A549 (cell line): ENCODE data around the gene PCGF5. TPM values are rescaled to one million over a fixed set of nuclear protein-coding genes. Genes with fewer than 3 reads are reported as not detected.

ENCODE experiments used
- ATAC-seq, 2 experiments: fragments of 200-7000 bp in 1 of 2; fragments of >200 bp in 1 of 2; cut with Nextera tagmentation in 1 of 2; cut with Tn5 transposase in 1 of 2; 3 replicates each; pipeline versions ENCODE4 v1.8.0 to v1.9.1; 2018 to 2020; ENCODE audit warnings: mild to moderate bottlenecking in 1 of 2, moderate library complexity in 1 of 2
- CTCF ChIA-PET: fragments of 300-600 bp; sonication (Branson Sonifier 250); formaldehyde crosslinking; extraction: SDS; loops from one replicate; lab custom pipeline; 2021; ENCODE audit warnings: antibody characterized with exemption, inconsistent platforms; lab: Yijun Ruan, JAX
- POLR2A ChIA-PET: fragments of 350-600 bp; formaldehyde crosslinking; extraction: SDS; loops from one replicate; lab custom pipeline; 2021; ENCODE audit warnings: antibody characterized with exemption, inconsistent platforms; lab: Yijun Ruan, JAX
- DNase-seq, 2 experiments: peaks; one replicate each; pipeline versions ENCODE4 v3.0.0 to v3.0.0-alpha.2; 2011 to 2016; ENCODE audit warnings: low read depth in 1 of 2, low spot score in 1 of 2
- FAIRE-seq: peaks from 2 replicates; lab custom pipeline; 2011; peaks lifted over from hg19 to GRCh38; lab: Jason Lieb, UNC
- H3K27ac ChIP-seq, 2 experiments: fragments of >200 bp; sonication (Bioruptor Twin); formaldehyde crosslinking; 3 replicates each; pipeline ENCODE4 v1.5.1; 2016 to 2017
- H3K4me1 ChIP-seq: fragments of >200 bp; sonication (Bioruptor Twin); formaldehyde crosslinking; 3 replicates; pipeline ENCODE4 v1.6.1; 2016
- H3K4me2 ChIP-seq: fragments of >200 bp; sonication (Bioruptor Twin); formaldehyde crosslinking; 3 replicates; pipeline ENCODE4 v1.6.1; 2016
- H3K4me3 ChIP-seq: fragments of >200 bp; sonication (Bioruptor Twin); formaldehyde crosslinking; 3 replicates; pipeline ENCODE4 v1.5.1; 2016
- H3K9me3 ChIP-seq: fragments of >200 bp; sonication (Bioruptor Twin); formaldehyde crosslinking; 3 replicates; pipeline ENCODE4 v1.6.1; 2016
- BCL3 ChIP-seq: fragments of >200 bp; sonication (Bioruptor Twin); formaldehyde crosslinking; IDR thresholded peaks from 3 replicates; pipeline ENCODE4 v1.6.1; 2016
- CBX2 ChIP-seq: fragments of 200-600 bp; sonication (generic); IDR thresholded peaks from 2 replicates; pipeline ENCODE4 v1.6.1; 2016; ENCODE audit warnings: low read depth, mild to moderate bottlenecking, borderline replicate concordance
- CBX8 ChIP-seq: fragments of 200-600 bp; sonication (generic); IDR thresholded peaks from 2 replicates; pipeline ENCODE4 v1.6.1; 2016
- EP300 ChIP-seq, 2 experiments: fragments of >200 bp; sonication (Bioruptor Twin); formaldehyde crosslinking; IDR thresholded peaks; 2 replicates in 1 of 2; 3 replicates in 1 of 2; pipeline ENCODE4 v1.6.1; 2016 to 2017
- ESRRA ChIP-seq: fragments of 150-350 bp; IDR thresholded peaks from 2 replicates; pipeline ENCODE4 v1.6.1; 2014; ENCODE audit warnings: mild to moderate bottlenecking, low read length, borderline replicate concordance
- FOSB ChIP-seq: fragments of 250-450 bp; sonication (Bioruptor Pico); IDR thresholded peaks from 2 replicates; pipeline ENCODE4 v1.5.0; 2020; ENCODE audit warnings: mild to moderate bottlenecking, moderate library complexity
- FOXS1 ChIP-seq: fragments of 250-450 bp; sonication (Bioruptor Pico); IDR thresholded peaks from 2 replicates; pipeline ENCODE4 v1.5.0; 2020; ENCODE audit warnings: mild to moderate bottlenecking, moderate library complexity
- HDAC2 ChIP-seq: fragments of 200-600 bp; sonication (generic); IDR thresholded peaks from 2 replicates; pipeline ENCODE4 v1.6.1; 2016
- HEYL ChIP-seq: fragments of 250-450 bp; sonication (Bioruptor Pico); IDR thresholded peaks from 2 replicates; pipeline ENCODE4 v1.8.0; 2021; ENCODE audit warnings: mild to moderate bottlenecking, moderate library complexity
- HMGXB4 ChIP-seq: fragments of 250-450 bp; sonication (Bioruptor Pico); IDR thresholded peaks from 2 replicates; pipeline ENCODE4 v1.5.0; 2021; ENCODE audit warnings: mild to moderate bottlenecking, moderate library complexity, borderline replicate concordance
- HOXB5 ChIP-seq: fragments of 250-450 bp; sonication (Bioruptor Pico); IDR thresholded peaks from 2 replicates; pipeline ENCODE4 v1.5.0; 2020; ENCODE audit warnings: mild to moderate bottlenecking, moderate library complexity
- JUN ChIP-seq, 2 experiments: fragments of >200 bp; sonication (Bioruptor Twin); formaldehyde crosslinking; IDR thresholded peaks; 2 replicates in 1 of 2; 3 replicates in 1 of 2; pipeline ENCODE4 v1.6.1; 2016 to 2017
- MAFK ChIP-seq: fragments of 450-650 bp; IDR thresholded peaks from 2 replicates; pipeline ENCODE4 v1.6.1; 2014; ENCODE audit not compliant: partially characterized antibody
- MYC ChIP-seq: IDR thresholded peaks from 2 replicates; pipeline ENCODE4 v1.6.1; 2012; ENCODE audit warnings: mild to moderate bottlenecking, inconsistent platforms, low read length, improper control_type of control experiment, borderline replicate concordance
- POLR2A ChIP-seq: IDR thresholded peaks from 2 replicates; pipeline ENCODE4 v1.6.1; 2012; ENCODE audit warnings: mild to moderate bottlenecking, low read length
- POLR2AphosphoS2 ChIP-seq: conservative IDR thresholded peaks from 2 replicates; pipeline ENCODE4 v1.6.1; 2012; ENCODE audit warnings: low read length, improper control_type of control experiment, inconsistent platforms
- RARB ChIP-seq: fragments of 250-450 bp; sonication (Bioruptor Pico); IDR thresholded peaks from 2 replicates; pipeline ENCODE4 v1.8.0; 2021; ENCODE audit warnings: mild to moderate bottlenecking, moderate library complexity
- SREBF2 ChIP-seq: fragments of 450-650 bp; IDR thresholded peaks from 2 replicates; pipeline ENCODE4 v1.6.1; 2014; ENCODE audit warnings: mild to moderate bottlenecking, moderate library complexity
- ZC3H11A ChIP-seq: fragments of 450-650 bp; IDR thresholded peaks from 2 replicates; pipeline ENCODE4 v1.6.1; 2014; ENCODE audit warnings: antibody characterized with exemption, mild to moderate bottlenecking
- ZFP36 ChIP-seq: fragments of 450-650 bp; IDR thresholded peaks from 2 replicates; pipeline ENCODE4 v1.6.1; 2014; ENCODE audit warnings: borderline replicate concordance; ENCODE audit not compliant: partially characterized antibody
- WGBS: methylation state at CpG from one replicate; pipeline ENCODE4 v1.1.6; 2017; ENCODE audit errors: missing lambda C conversion rate; 5-methylcytosine and 5-hydroxymethylcytosine counted together
- polyA plus RNA-seq, 4 experiments: library from polyadenylated mRNA; depleted of rRNA in 3 of 4; stranded (reverse); fragments of >200 nt; fragmentation: RNase III in 1 of 4; extraction: RNeasy Plus Mini Kit Qiagen cat#74134 plus additional on column Dnase treatment in 1 of 4; gene quantifications; 2 replicates in 3 of 4; 3 replicates in 1 of 4; pipeline ENCODE4 v1.2.3, GENCODE V29; 2011 to 2017

The PCGF5 gene
- polyA plus RNA-seq, 2 of the 4 experiments (the other 2 are of a cell fraction), result 28.5 to 39.9 TPM

GRCh38 chr10:91287276-91287675 is 66.8 kb downstream of the PCGF5 start:
- H3K9me3 ChIP-seq, result no peaks in the 10 kb centered on the region
- no peak overlapping the region for H3K27ac ChIP-seq
- ChIA-PET POLR2A (no interaction called here), CTCF (interaction anchor here (0.7 to 5.7 kb wide), 2 partner anchors 12 to 422 kb away, joined by 3 to 38 read pairs; no protein-coding TSS in a partner anchor)
- no peak overlapping the region for H3K4me3 ChIP-seq
- no peak overlapping the region for H3K4me2 ChIP-seq
- WGBS, result 89% methylated on average over 4 of the region's 4 CpGs
- no peaks in the 10 kb centered on the region for H3K4me1 ChIP-seq
- DNase-seq (no peak), ATAC-seq (no peak), FAIRE-seq (no peak)
- TF ChIP-seq EP300 (IDR thresholded peaks at IDR 0.05) (no peak), ZC3H11A (no peak), CBX2 (no peak), ZFP36 (no peak), MYC (no peak), FOXS1 (CRISPR knock-in tag) (no peak), POLR2A (no peak), JUN (IDR thresholded peaks at IDR 0.05) (no peak), HDAC2 (no peak), SREBF2 (no peak), FOSB (CRISPR knock-in tag) (no peak)

GRCh38 chr10:91287912-91288311 is 67.4 kb downstream of the PCGF5 start:
- Histone ChIP-seq H3K4me2 (no peak overlapping the region), H3K9me3 (no peaks in the 10 kb centered on the region), H3K4me1 (no peaks in the 10 kb centered on the region), H3K4me3 (no peak overlapping the region), H3K27ac (no peak overlapping the region)
- DNase-seq (no peak), ATAC-seq (no peak; a peak in 1 of 6 replicates), FAIRE-seq (no peak)
- ChIA-PET POLR2A (no interaction called here), CTCF (interaction anchor here (1.2 to 5.7 kb wide), 2 partner anchors 11 to 36 kb away, joined by 3 to 38 read pairs; no protein-coding TSS in a partner anchor)
- 88% methylated on average over 4 of the region's 4 CpGs for WGBS
- TF ChIP-seq HMGXB4 (CRISPR knock-in tag) (no peak), RARB (CRISPR knock-in tag) (no peak), ESRRA (no peak), CBX8 (no peak), HOXB5 (CRISPR knock-in tag) (no peak), CBX2 (no peak), POLR2AphosphoS2 (no peak)

- no peak for TF ChIP-seq BCL3
- TF ChIP-seq HOXB5 (CRISPR knock-in tag), result no peak
- TF ChIP-seq HEYL (CRISPR knock-in tag), result no peak
- TF ChIP-seq MAFK, result peak; percentile 98
- no peak for TF ChIP-seq POLR2AphosphoS2
- DNase-seq (no peak), ATAC-seq (no peak), FAIRE-seq (no peak)
- no peak overlapping the region for H3K27ac ChIP-seq
- ChIA-PET POLR2A (no interaction called here), CTCF (interaction anchor here (1.1 to 5.7 kb wide), 3 partner anchors 10 to 81 kb away, joined by 3 to 38 read pairs (median 3); no protein-coding TSS in a partner anchor)
- H3K4me3 ChIP-seq, result no peak overlapping the region
- no peaks in the 10 kb centered on the region for H3K9me3 ChIP-seq
- H3K4me2 ChIP-seq, result no peak overlapping the region
- no peaks in the 10 kb centered on the region for H3K4me1 ChIP-seq
- WGBS, result 94% methylated on average over 1 of the region's 1 CpG
These were observed 68.8 kb downstream of the PCGF5 start for GRCh38 chr10:91289305-91289704.
